ENCODE results near the gene KRT15. TPM values are rescaled to one million over a fixed set of nuclear protein-coding genes. Genes with fewer than 3 reads are reported as not detected.
A peak's percentile ranks its signal among the peaks of the same experiment; 100 is the strongest.

The KRT15 gene
- total and polyA plus RNA-seq, 9 of the 15 experiments (the other 6 are each of a cell fraction or from before 2014, with no cell fraction given), result 0.28 to 4.4 (median 0.56) TPM

GRCh38 chr17:41530062-41531048, 11.7 kb upstream of the KRT15 start (continued):
- peak; percentile 31; the same call in 1 of the 2 replicates for TF ChIP-seq ZNF592 (IDR thresholded peaks at IDR 0.05)
- TF ChIP-seq ZNF41 (CRISPR knock-in tag; conservative IDR thresholded peaks at IDR 0.05), result peak; percentile 40; the same call in 1 of the 2 replicates
- peak; percentile 94 for TF ChIP-seq RNF2 (IDR thresholded peaks at IDR 0.05)
- no peak for TF ChIP-seq ATF2 (CRISPR knock-in tag; IDR thresholded peaks at IDR 0.05)
- TF ChIP-seq PHF20 (IDR thresholded peaks at IDR 0.05; ENCODE audit: partially characterized antibody), result no peak
- TF ChIP-seq SMC3 (conservative IDR thresholded peaks at IDR 0.05; ENCODE audit: insufficient read depth, low read depth, low read length), result no peak
- TF ChIP-seq CLOCK (CRISPR knock-in tag; IDR thresholded peaks at IDR 0.05; ENCODE audit: borderline replicate concordance), result no peak
- no peak for TF ChIP-seq POLR2AphosphoS2 (IDR thresholded peaks at IDR 0.05; ENCODE audit: low read length)
- 0 out of 2 replicates have a peak, but pooled peaks have one; percentile 10 for TF ChIP-seq KLF13 (tag; IDR thresholded peaks at IDR 0.05; ENCODE audit: borderline replicate concordance, low read depth)
- no peak for TF ChIP-seq ZNF695 (CRISPR knock-in tag; IDR thresholded peaks at IDR 0.05)
- TF ChIP-seq ZNF583 (CRISPR knock-in tag; IDR thresholded peaks at IDR 0.05), result peak; percentile 11; the same call in 1 of the 2 replicates
- TF ChIP-seq ZNF57 (CRISPR knock-in tag; IDR thresholded peaks at IDR 0.05), result no peak
- peak; percentile 58; the same call in 1 of the 2 replicates for TF ChIP-seq ELF4 (CRISPR knock-in tag; IDR thresholded peaks at IDR 0.05)
- TF ChIP-seq RFX5 (IDR thresholded peaks at IDR 0.05; ENCODE audit: low read depth, low read length), result peak; percentile 62
- no peak for TF ChIP-seq TSC22D4 (tag; IDR thresholded peaks at IDR 0.05)
- TF ChIP-seq BRF2 (IDR thresholded peaks at IDR 0.05; ENCODE audit: borderline replicate concordance, insufficient read depth, insufficient read length), result no peak
- TF ChIP-seq BHLHE40 (IDR thresholded peaks at IDR 0.05; ENCODE audit: low read length), result peak; percentile 63; the same call in 1 of the 2 replicates
- TF ChIP-seq NFRKB (IDR thresholded peaks at IDR 0.05; ENCODE audit: low read depth), result peak; percentile 39
